ENCODE results near the gene TMEM98. TPM values are rescaled to one million over a fixed set of nuclear protein-coding genes. Genes with fewer than 3 reads are reported as not detected.

TMEM98 gene
- total and polyA plus RNA-seq, 2 of the 4 experiments (the other 2 are of a cell fraction), result 173 to 195 TPM

- Histone ChIP-seq H3K18ac (ENCODE audit: low read depth, low read length) (no peak overlapping the region), H4K20me1 (ENCODE audit: insufficient read depth, low read length) (no peaks in the 10 kb centered on the region), H4K5ac (ENCODE audit: low read depth, low read length) (no peak overlapping the region), H2AFZ (replicated peaks; ENCODE audit: low read length, poor library complexity) (no peak overlapping the region), H3K4me3 (ENCODE audit: insufficient read depth, low read depth, low read length) (no peak overlapping the region), H2BK120ac (ENCODE audit: low read depth, low read length) (no peak overlapping the region), H3K27ac (ENCODE audit: insufficient read depth, low read length) (no peak overlapping the region), H2BK20ac (ENCODE audit: low read depth, low read length) (no peak overlapping the region), H3K9me3 (ENCODE audit: control insufficient read depth, insufficient read depth, low read length) (no peaks in the 10 kb centered on the region), H3K4me2 (ENCODE audit: low read depth, low read length) (no peak overlapping the region), H4K91ac (ENCODE audit: insufficient read depth, low read depth, low read length) (no peak overlapping the region), H3K79me1 (ENCODE audit: low read depth in 1 of 2, low read length in 2 of 2) (no peaks in the 10 kb centered on the region), H4K8ac (ENCODE audit: low read depth in 2 of 2, low read length in 2 of 2) (no peak overlapping the region), H3K27me3 (ENCODE audit: control insufficient read depth, insufficient read depth, low read length) (peaks cover 5% of the 10 kb centered on the region; the same call in 1 of the 2 replicates), H3K9me1 (ENCODE audit: insufficient read depth, low read length) (no peaks in the 10 kb centered on the region), H3K56ac (ENCODE audit: extremely low read depth, insufficient read depth, low read length) (no peak overlapping the region), H3K4me1 (ENCODE audit: control insufficient read depth, insufficient read depth, low read length) (peaks cover 2% of the 10 kb centered on the region; the same call in 1 of the 2 replicates), H3K36me3 (ENCODE audit: control insufficient read depth, insufficient read depth, low read length) (no peaks in the 10 kb centered on the region), H2AK9ac (replicated peaks; ENCODE audit: low read depth, low read length, poor library complexity) (no peak overlapping the region), H3K4ac (ENCODE audit: low read depth, low read length) (no peak overlapping the region), H3K9ac (ENCODE audit: low read depth, low read length) (no peak overlapping the region), H3K14ac (replicated peaks; ENCODE audit: low read depth, low read length) (no peak overlapping the region), H2AK5ac (ENCODE audit: low read depth, low read length) (no peak overlapping the region), H3K23ac (ENCODE audit: low read depth, low read length) (no peak overlapping the region), H2BK15ac (ENCODE audit: low read depth, low read length) (no peak overlapping the region), H2BK5ac (ENCODE audit: low read depth, low read length, poor library complexity, severe bottlenecking) (no peak overlapping the region)
- 0 out of 2 replicates have a peak, but pooled peaks have one; percentile 11 for ATAC-seq (ENCODE audit: low read depth)
- no peak for DNase-seq
- POLR2A ChIA-PET (ENCODE audit: unreplicated experiment), result no interaction called here
- in situ Hi-C loops (cut with MboI; ENCODE audit: low sequenced_read_pairs) (loop anchor here (25.0 kb wide), 1 partner anchor 133 kb away; no protein-coding TSS in a partner anchor), intact Hi-C loops (cut with micrococcal nuclease) (no loop called here), dilution Hi-C loops (cut with HindIII; ENCODE audit: low sequenced_read_pairs, unreplicated experiment) (no loop called here)
- TF ChIP-seq MAZ (IDR thresholded peaks at IDR 0.05; ENCODE audit: borderline replicate concordance, low read depth, low read length) (no peak), RFX5 (IDR thresholded peaks at IDR 0.05; ENCODE audit: low read depth, low read length) (no peak)
- CTCF ChIA-PET, result interaction anchor here (0.6 to 1.0 kb wide), 2 partner anchors 43 to 458 kb away, joined by 3 read pairs; no protein-coding TSS in a partner anchor
- BruUV-seq (replicated peaks), result no TSS peak
- WGBS, 2 experiments (ENCODE audit: extremely low coverage in 2 of 2, insufficient read length in 1 of 2), result 59% methylated on average over 3 of the region's 8 CpGs; no CpG with 5 or more reads in 1 of the 2 experiments
Observed at GRCh38 chr17:32920293-32920692, 7.7 kb upstream of the TMEM98 start.

Measured in IMR-90 (cell line).